HG03039 (cell line): ENCODE measurements around the gene TPST1.

ENCODE experiments used
- ATAC-seq: cut with Tn5 transposase; IDR thresholded peaks from one replicate; pipeline ENCODE4 v1.9.1; 2021; ENCODE audit warnings: mild to moderate bottlenecking, moderate library complexity; ENCODE audit not compliant: unreplicated experiment

The TPST1 gene

DNA sequence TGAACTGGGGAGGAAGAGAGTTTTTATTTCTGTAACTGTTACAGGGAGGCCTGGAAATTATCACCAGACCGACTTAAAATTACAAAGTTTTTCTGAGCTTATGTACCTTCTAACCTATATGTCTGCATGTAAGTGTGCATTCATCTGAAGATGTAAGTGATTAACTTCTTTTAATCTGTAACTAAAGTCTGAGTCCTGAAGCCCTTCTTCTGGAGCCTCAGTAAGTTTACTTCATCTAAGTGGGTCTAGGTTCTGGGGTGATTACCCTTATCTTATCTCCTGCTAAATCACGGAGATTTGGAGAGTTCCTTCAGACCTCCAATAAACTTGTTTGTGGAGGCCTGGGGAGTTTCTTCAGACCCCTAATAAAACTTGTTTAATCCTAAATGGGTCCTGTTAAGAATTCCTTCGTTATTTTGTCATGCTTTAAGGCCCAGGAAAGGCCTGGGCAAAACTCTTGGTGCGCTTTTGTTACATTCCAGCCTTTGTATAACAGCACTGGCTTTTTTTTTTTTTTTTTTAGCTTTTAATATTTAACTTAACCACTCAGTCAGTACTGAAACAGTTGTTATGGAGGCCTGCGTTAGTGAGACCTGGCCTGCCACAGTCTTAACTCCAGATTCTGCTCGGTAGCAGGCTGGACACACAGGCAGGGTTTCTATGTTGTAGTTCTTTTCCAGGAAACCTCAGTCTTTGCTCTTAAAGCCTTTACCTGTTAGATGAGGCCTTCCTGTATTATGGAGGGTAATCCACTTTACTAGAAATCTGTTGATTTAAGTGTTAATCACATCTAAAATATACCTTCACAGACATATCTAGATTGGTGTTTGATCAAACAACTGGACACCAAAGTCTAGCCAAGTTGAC lies 33.0 kb downstream of the TPST1 start:
- ATAC-seq = no peak

DNA sequence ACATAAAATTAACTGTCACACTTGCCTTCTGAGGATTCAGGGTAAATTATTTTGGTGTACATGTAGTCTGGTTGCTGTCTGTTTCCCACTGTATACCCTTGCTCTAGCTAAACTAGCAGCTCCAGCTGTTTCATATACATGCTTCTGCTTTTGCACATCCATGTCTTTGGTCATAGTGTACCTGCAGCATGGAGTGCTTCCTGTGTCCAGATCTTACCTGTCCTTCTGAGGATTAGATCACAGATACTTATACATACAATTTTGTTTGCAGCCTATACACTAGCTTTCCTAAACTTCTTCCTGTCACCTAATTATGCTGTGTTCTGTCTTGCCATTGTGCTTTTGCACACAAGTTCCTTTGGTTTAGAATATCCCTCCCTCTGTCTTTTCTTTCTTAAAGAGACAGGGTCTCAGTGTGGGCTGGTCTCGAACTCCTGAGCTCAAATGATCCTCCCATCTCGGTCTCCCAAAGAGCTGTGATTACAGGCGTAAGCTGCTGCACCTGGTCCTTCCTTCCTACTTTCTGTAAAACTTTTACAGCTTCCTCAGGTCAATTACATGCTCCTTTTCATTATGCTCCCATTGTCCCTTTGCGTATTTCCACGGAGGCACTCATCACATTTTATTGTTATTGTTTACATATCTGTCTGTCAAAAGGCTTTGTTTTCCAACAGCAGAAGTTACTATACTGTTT lies 33.8 kb downstream of the TPST1 start:
- no peak for ATAC-seq

DNA sequence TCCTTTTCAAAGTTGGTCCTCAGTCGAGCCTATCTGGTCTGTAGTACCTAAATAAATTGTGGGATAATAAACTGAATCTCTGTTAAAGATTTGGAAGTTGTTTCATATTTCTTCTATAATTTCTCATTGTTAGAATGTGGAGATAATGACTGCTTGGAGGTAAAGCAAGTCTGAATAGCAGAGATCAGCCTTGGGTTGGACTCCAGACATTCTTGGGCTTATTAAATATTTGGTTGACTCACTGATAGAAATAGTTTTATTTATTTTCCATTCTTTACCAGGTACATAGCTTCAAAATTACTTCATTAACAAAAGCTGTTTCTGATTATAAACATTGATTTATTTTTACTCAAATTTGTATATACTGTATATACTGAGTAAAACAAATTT lies 34.3 kb downstream of the TPST1 start:
- ATAC-seq = no peak

DNA sequence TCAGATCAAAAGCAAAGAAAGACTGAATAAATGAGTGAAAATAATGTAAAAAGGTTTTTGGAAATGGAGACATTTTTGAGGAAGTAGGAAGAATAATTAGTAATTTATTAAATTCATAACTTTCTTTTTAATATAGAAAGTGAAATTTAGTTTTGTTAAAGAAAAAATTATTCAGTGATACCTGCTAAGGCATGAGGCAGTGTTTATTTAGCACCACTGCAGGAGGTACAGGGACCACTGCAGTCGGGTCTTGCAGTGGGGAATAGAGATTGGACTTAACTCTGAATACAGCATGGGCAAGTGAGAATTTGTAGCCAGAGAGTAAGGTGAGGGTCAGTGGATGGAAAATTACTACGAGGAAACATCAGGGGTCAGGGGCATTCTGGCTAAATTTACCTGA lies 39.9 kb downstream of the TPST1 start:
- ATAC-seq = no peak

DNA sequence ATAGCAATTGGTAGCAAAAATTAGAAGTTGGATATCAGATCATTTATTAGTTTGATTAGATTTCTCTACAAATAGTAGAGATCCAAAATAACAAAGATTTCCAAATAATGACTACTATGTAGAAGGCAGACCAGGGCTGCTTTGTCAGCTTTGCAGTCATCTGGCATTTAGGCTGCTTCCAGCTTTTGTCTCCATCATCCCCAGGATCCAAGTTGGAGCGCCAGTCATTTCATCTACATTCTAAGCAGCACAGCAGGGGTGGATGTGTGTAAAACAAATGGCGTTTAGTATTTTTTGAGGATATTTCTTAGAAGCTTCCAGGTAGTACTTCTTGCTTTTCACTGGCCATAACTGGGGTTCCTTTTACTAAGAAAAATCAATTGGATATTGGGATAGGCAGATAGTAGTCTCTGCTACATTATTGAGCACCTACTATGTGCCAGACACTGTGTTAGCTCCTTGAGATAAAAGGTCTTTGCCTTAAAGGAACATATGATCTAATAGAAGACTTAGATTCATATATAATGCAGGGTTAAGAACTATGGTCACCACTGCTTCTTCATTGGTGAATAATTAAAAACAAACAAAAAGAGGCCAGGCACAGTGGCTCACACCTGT lies 41.5 kb downstream of the TPST1 start:
- no peak for ATAC-seq

DNA sequence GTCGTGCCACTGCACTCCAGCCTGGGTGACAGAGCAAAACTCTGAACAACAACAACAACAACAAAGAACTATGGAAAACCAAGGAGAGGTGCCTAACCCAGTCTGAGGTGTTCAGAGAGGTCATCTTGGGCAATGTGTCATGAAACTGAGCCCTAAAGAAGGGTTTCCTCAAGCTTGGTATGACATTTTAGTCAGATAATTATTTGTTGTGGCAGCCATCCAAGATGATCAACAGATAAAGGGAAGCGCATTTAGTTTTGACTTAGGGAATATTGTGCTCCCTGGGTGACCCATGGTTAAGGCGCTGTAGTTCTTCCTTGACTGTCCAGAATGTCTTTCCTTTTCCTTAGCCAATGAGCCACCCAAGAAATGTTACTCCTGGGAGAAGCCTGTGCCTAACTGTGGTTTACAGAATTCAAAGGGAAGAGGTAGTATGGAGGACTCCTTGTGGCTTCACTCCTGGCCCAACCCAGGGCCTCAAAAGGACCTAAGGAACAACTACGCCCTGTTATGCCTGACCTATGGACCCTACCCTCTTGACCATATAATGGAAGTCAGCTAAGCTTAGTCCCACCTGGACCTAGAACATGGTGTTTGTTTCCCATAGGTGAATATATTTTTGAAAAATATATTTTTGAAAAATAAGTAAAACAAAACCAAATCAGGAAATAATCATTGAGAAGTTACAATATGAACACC lies 42.4 kb downstream of the TPST1 start:
- no peak for ATAC-seq

DNA sequence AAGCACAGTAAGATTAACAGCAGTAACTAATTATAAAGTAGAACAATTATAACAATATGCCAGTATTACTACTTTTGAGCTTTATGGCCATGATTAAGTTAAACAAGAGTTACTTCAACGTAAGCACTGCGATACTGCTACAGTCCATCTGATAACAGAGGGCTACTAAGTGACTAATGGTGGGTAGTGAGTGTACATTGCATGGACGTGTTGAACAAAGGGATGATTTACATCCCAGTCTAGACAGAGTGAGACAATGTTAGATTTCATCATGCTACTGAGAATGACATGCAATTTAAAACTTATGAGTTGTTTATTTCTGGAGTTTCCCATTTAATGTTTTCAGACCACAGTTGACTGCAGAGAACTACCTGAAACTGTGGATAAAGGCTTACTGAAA lies 45.6 kb downstream of the TPST1 start:
- ATAC-seq = no peak

DNA sequence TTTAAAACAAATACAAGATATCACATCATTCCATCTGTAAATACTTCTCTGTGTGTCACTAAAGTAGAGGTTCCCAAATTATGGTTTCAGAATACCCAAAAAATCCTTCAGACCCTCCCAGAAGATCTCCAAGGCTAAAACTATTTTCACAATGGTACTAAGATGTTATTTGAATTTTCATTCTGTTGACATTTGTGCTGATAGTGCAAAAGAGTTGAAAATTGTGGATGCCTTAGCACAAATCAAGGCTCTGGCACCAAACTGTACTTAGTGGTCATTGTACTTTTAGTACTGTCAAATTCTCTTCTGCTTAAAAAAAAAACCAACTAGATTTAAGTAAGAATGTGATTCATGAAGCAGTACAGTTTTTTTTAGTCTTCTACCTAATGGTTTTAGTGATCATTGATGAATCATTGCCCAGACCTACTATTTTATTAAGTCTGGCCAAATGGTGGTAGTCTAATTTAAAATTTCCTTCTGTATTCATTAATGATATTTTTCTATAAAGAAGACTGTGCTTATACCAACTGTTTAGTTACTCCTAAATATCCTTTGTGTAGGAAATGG lies 50.5 kb downstream of the TPST1 start:
- no peak for ATAC-seq

DNA sequence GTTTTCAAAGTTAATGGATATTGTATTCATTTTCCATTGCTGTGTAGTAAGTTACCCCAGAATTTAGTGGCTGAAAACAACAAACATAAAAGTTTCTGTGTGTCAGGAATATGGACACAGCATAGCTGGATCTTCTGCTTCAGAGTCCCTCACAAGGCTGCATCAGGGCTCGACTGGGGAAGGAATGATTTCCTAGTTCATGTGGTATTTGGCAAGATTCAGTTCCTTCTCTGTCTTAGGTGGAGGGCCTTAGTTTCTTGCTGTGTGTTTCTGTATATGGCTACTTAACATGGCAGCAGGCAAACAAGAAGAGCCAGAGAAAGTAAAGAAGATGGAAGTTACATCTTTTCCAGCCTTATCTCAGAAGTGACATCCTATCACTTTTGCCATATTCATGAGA lies 51.1 kb downstream of the TPST1 start:
- ATAC-seq = no peak

DNA sequence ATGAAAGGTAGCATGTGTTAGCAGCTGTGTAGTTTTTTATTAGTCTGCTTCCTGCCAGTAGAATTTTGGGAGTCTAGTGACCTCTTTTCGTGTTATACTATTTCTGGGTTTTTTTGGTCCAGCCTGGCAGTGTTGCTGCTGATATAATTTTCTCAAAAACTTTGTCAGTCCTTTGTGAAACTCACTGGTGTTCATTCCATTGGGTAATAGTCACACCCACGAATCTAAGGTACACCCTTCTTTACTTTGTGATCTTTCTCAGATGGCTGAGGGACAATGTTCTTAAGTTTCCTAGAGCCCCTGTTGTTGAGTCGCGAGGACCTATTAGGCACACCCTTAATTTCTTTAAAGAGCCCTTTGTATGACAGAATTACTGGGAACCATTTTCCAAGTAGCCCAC lies 52.3 kb downstream of the TPST1 start:
- ATAC-seq = no peak

DNA sequence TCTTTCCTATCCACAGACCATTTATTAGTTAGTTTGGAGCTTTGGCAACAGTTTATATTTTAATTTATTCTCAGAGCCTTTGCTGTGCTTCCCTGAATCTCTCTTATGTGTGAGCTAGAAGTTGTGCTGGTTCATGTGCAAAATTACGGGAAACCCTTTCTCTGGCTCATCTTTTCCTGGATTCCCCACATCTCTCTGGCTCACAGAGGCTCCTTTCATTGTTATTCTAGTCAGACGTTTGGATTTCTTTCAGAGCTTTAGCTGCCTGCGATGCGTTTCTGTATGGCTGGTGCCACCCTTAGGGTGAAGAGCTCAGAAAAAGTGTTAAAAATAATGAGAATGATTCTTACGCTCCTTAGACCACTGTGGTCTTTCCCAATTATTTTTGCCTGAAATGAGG lies 53.3 kb downstream of the TPST1 start:
- no peak for ATAC-seq

DNA sequence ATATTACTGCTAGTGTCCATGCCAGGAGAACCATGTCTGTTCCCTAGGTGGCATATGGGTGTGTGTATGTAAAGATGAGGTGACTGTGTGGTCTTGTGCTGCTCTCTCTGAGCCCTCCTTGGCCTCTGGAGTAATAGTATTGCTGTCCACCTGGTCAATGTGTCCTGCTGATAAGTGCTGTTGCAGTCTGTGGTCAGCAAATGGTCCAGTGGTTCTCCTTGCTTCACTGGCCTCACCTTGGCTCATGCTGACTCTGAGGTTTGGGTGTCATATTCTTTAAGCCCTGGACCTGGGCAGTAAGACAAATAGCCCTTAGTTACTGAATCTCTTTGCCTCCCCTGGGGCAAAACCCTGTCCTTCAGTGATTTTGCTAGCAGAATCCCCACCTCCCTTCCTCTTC lies 56.8 kb downstream of the TPST1 start:
- no peak for ATAC-seq

DNA sequence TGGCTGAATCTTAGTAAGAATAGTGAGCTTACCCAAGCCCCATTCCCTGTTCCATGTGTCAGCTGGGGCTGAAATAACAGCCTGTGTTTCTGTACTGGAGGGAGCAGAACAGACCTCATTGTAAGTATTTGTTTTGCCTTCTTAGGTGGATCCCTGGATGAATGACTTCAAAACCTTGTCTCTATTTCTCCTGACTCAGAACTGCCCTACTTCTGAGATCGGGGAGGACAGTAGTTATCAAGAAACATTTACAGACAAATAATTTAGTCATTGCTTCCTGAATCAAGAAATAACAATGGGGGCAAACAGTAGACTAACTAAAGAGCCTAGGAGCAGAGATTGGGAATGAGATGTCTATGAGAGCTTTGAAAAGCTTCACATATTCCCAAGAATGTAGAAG lies 58.8 kb downstream of the TPST1 start:
- no peak for ATAC-seq

DNA sequence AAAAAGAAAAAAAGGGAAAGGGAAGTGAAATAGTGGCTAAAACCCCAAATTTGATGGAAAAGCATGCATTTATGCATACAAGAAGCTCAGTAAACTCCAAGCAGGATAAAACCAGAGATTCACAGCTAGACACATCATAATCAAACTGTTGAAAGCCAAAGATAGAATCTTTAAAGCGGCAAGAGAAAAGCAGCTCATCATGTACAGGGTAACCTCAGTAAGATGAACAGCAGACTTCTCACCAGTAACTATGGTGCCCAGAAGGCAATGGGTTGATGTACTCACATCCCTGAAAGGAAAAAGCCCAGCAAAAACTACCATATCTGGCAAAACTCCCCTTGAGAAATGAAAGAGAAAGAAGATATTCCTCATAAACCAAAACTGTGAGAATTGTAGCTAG lies 60.4 kb downstream of the TPST1 start:
- ATAC-seq = no peak

DNA sequence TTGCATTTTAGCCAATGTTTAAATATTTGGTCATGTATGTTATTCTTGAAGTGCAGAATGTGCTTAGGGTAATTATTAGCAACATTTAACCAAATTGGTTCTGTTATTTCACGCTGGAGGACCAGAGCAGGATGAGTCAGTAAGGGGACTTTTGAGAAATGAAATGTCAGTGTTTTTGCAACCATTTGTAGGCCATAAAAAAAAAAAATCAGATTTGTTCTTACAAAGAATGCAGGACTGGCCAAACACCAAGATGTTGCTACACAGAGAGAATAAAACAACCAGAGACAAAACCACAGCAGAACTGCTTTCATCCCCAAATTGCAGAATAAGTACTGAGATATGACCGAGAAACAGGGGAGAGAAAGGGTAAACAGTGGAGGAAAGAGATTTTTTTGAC lies 62.1 kb downstream of the TPST1 start:
- ATAC-seq = no peak

DNA sequence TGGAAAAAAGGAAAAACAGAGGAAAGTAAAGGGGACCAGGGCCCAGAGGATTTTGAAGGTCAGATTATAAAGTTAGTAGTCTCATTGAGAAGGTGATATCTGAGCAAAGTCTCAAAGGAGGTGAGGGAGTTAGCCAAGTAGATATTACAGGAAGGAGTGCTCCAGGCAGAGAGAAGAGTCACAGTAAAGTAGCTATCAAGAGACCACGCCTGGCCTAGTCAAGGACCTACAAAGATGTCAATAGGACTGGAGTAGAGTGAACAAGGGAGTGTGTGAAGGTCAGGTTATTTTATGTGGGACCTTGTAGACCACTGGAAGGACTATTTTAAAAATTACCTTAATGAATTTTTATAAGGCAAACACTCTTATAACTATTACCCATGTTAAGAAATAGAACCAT lies 64.8 kb downstream of the TPST1 start:
- ATAC-seq = no peak

DNA sequence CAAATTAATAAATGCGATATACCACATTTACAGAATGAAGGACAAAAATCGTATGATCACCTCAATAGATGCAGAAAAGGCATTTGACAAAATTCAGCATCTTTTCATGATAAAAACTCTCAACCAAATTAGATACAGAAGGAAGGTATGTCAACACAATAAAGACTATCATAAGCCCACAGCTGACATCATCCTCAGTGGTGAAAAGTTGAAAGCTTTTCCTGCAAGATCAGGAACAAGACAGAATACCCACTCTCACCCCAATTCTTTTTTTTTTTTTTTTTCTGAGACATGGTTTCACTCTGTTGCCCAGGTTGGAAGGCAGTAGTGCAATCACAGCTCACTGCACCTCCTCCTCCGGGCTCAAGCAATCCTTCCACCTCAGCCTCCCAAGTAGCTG lies 67.2 kb downstream of the TPST1 start:
- ATAC-seq = no peak

DNA sequence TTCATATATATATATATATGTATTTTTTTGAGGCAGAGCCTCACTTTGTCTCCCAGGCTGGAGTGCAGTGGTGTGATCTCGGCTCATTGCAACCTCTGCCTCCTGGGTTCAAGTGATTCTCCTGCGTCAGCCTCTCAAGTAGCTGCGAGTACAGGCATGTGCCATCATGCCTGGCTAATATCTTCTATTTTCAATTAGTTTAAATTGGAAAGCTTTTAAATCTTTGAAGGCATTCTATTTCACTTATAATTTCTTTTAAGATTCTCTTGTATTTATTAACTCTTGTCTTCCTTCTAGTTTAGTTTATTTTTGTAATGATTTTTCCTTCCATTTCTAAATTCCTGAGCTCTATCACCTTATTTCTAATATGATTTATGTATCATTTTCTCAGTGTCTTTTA lies 71.2 kb downstream of the TPST1 start:
- no peak for ATAC-seq

DNA sequence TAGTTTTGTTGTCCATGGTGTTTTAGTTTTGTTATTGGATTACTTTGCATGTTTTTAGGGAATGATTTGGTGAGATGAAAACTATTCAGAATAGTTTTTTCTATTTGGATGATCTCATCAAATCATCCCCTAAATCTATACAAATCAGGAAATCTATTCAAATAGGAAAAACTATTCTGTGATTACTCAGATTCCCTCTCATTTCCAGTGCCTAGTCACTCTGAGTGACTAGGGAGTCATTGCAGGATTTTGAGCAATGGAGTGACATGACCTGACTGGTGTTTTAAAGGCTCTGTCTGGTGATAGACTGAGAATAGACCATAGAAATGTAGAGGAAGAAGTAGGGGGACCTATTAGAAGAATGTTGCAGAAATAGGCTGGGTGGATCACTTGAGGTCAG lies 72.4 kb downstream of the TPST1 start:
- no peak for ATAC-seq

DNA sequence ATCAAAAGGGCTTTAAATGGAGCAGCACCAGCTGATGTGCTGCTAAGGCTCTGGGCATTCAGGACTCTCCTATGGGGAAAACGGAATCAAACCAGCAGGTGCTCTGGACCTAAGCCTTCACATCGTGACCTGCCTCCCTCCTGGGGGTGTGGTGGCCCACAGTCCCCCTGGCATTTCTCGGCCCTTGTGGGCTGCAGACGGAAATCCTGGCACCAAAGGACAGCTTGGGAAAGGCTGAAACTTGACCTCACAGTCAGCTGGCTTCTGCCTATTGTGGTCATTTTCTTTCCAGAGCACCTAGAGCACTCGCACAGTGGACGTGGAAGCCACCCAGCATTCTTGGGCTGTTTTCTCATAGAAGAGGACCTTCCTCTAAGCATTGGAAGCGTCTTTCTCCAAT lies 74.8 kb downstream of the TPST1 start:
- ATAC-seq = no peak
